ENCODE measurements around the gene LEF1.

DNA sequence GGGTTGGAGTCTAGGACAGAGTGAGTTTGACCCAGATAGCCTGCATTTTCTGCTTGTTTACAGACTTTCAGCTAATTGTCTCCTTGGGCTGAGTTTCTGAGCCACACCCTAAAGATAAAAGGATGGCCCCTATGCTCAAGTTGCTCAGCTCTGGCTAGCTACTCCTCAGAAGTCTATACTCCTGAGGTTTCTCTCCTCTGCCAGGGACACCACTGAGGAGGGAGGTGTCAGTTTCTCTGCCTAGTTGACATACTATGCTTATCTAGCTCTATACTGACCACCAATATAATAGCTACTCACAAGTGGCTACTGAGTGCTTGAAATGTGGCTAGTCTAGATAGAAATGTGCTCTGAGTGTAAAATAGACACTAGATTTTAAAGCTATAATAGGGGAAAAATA lies 155.4 kb downstream of the LEF1 start:
- TF ChIP-seq POLR2AphosphoS5 (IDR thresholded peaks at IDR 0.05; ENCODE audit: low read depth, low read length): no peak
- TF ChIP-seq, protein P1, sequence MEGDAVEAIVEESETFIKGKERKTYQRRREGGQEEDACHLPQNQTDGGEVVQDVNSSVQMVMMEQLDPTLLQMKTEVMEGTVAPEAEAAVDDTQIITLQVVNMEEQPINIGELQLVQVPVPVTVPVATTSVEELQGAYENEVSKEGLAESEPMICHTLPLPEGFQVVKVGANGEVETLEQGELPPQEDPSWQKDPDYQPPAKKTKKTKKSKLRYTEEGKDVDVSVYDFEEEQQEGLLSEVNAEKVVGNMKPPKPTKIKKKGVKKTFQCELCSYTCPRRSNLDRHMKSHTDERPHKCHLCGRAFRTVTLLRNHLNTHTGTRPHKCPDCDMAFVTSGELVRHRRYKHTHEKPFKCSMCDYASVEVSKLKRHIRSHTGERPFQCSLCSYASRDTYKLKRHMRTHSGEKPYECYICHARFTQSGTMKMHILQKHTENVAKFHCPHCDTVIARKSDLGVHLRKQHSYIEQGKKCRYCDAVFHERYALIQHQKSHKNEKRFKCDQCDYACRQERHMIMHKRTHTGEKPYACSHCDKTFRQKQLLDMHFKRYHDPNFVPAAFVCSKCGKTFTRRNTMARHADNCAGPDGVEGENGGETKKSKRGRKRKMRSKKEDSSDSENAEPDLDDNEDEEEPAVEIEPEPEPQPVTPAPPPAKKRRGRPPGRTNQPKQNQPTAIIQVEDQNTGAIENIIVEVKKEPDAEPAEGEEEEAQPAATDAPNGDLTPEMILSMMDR (IDR thresholded peaks at IDR 0.05): no peak
- TF ChIP-seq, protein P2, sequence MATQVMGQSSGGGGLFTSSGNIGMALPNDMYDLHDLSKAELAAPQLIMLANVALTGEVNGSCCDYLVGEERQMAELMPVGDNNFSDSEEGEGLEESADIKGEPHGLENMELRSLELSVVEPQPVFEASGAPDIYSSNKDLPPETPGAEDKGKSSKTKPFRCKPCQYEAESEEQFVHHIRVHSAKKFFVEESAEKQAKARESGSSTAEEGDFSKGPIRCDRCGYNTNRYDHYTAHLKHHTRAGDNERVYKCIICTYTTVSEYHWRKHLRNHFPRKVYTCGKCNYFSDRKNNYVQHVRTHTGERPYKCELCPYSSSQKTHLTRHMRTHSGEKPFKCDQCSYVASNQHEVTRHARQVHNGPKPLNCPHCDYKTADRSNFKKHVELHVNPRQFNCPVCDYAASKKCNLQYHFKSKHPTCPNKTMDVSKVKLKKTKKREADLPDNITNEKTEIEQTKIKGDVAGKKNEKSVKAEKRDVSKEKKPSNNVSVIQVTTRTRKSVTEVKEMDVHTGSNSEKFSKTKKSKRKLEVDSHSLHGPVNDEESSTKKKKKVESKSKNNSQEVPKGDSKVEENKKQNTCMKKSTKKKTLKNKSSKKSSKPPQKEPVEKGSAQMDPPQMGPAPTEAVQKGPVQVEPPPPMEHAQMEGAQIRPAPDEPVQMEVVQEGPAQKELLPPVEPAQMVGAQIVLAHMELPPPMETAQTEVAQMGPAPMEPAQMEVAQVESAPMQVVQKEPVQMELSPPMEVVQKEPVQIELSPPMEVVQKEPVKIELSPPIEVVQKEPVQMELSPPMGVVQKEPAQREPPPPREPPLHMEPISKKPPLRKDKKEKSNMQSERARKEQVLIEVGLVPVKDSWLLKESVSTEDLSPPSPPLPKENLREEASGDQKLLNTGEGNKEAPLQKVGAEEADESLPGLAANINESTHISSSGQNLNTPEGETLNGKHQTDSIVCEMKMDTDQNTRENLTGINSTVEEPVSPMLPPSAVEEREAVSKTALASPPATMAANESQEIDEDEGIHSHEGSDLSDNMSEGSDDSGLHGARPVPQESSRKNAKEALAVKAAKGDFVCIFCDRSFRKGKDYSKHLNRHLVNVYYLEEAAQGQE (IDR thresholded peaks at IDR 0.05; ENCODE audit: insufficient read depth in 1 of 2, low read depth in 2 of 2, low read length in 1 of 2): no peak
- no peak for TF ChIP-seq SIN3A (IDR thresholded peaks at IDR 0.05; ENCODE audit: borderline replicate concordance, insufficient read depth, low read depth, low read length)
- TF ChIP-seq TCF7L2 (IDR thresholded peaks at IDR 0.05; ENCODE audit: low read depth, low read length): no peak
